GM21723 (cell line): ENCODE results near the gene ITGA6.

ENCODE experiments used
- ATAC-seq: cut with Tn5 transposase; IDR thresholded peaks from one replicate; pipeline ENCODE4 v1.9.1; 2021; ENCODE audit warnings: mild to moderate bottlenecking, moderate library complexity; ENCODE audit not compliant: unreplicated experiment

Gene ITGA6

DNA sequence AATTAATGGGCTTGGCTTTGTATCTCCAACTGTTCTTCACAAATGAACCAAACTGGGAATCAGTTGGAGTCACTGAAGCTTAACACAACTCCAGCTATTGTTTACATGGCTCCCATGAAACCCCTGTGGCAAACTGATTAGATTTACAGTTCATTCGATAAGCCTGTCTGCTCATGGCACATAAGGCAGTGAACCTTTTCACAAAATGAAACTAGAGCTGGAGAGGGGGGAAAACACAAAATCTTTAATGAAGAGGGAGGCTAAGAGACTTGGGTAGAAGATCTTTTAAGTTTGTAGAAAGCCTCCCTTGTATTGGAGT, 11.6 kb upstream of the ITGA6 start:
- no peak for ATAC-seq

DNA sequence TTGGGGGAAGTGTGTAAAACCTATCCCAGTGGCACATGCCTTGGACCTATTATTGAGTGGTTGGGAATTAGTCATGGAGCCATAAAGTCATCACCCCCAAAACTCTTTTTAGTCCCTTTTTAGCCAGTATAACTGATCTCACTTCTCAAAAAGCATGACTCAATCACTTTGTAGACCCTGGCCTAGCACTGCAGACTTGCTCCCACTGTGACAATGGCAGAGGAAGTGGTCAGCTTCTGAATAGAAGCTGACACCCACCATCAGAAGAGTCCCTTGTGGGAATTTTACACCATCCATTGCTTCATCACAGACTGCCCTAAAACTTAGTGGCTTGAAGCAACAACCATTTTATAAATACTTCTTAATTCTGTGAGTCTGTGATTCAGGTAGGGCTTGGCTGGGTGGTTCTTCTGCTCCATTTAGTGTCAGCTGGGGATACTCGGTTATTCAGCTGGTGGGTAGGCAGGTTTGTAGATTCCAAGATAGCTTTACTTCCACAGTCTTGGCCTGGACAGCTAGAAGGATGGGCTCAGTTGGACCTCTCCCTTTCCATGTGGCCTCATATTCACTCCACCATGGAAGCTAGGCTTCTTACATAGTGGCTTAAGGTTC, 10.8 kb upstream of the ITGA6 start:
- no peak for ATAC-seq

DNA sequence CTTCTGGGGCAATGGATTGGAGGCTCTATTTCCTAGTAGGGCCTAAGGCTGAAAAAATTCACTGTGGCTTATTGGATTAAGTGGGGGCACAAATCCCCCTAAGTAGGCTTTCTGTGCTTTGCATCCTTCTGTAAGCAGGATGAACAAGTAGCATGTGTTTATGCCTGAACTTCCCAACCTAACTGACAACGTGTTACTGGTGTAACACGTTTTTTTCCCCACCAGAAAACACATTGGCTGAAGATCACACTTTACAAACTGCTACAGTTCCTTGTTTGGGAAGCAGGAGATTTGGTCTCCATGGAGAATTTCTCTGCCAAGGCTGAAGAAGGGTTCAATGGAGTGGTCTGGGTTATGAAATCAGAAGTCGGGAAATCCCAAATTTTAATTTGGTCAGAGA, 7.2 kb upstream of the ITGA6 start:
- no peak for ATAC-seq

DNA sequence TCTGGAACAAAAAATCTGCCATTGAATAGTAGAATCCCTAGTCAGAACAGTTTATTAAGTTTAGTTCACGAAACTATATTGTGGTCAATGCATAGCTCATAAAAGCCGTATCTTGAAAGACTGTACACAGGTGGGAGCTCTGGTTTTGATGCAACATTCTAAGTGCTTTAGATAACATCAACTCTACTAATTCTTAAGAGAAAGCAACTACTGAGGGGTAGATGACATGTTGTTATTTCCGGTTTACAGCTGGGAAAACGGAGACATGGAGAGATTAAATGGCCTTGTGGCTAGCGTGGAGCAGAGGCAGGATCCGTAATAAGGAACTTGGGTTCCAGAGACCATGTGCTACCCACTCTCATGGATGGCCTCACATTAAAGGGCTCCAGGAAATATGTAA, 4.2 kb upstream of the ITGA6 start:
- no peak for ATAC-seq

DNA sequence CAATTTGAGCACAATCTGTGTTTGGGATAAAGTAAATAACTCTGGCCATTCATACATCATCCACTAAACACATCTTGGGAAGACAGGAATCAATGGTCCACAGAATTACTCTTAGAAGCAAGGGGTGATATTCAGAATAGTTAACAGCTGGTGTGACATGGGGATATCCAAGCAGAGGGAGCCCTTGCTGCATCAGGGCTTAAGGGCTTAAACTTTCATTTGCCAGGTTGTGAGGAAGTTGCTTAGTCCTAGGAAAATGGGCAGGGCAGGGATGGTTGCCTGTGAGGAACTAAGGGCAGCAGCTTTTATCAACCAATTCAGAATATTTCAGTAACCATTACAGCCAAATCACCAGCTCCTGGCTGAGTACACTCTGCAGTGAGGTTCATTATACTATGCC, 2.0 kb upstream of the ITGA6 start:
- no peak for ATAC-seq

DNA sequence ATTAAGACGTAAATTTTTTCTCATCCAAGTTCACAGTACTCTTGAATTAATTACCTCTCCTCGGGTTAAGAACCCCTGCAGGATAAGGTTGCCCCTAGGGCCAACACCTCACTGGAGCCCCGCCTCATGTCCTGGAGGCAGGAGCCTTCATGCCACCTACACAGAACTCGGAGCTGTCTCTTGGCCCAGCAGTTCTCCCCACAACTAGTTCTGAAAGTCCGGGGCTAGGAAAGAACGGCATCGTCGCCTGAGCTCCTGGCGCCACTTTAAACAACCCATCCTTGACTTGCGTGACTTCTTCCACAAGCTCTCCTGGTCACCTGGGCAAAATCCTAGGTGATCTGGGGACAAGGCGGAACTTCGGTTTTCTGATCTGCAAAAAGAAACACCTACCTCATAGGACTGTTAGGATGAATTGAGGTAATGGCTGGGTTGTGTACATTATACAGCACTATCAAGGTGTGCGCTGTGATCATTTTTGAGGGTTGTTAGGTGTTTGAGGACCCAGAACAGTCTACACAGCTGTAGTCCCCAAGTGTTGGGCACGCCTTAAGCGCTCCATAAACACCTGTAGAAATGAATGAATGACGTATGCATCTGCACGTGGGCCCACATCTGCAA, 641 bp upstream of the ITGA6 start:
- ATAC-seq = no peak

DNA sequence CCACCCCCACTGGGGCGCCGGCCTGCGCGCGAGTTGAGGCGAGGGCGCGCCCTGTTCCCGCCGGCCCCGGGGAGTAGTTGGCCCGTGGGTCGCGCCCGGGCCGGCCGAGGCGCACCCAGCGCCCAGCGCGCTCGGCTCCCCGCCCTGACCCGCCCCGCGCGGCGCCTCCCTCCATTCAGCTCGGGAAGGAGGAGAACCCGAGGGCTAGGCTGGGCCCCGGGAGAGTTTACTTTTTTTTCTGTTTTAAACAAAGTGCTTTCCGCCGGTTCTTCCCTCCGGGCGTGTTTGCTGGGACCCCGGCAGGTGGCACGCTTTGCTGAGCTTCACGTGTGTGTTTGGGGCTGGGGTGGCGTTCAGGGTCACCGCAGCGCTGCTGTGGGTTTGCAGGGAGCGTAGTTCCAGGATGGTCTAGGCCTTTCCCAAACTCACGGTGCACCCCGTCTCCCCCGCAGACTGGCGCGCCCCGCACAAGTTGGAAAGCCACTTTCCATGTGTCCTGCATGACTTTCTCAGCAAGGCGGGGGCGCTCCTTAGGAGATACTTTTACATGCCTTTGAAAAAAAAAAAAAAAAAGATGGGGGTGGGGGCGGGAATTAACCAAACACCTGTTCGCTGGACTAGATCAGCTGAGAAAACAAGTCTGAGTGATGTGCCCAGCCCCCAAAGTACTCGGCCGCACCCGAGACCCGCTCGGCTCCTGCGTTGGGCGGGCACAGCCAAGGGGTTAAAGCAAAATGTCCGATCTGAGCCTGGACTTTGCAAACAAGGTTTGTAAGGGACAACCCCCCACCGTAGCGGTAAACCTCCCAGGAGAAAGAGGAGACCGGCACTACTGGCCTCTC, 825 bp downstream of the ITGA6 start:
- no peak for ATAC-seq

DNA sequence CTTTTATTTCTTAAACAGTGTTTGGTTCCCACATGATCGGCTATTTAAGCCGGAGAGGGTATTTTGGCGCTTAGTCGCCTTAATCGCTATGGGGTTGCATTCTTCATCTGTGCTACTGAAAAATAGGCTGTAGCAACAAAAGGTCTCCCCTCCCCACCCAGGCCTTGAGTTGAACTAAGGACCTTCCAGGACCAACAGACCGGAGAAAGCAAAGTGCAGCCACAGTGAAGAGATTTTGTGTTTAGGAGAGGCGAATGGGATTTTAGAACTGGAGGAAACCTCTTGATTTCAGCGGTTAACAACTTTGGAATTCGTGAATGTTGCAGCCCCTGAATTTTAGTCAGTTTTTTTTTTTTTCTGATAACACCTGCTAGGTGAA, 1.4 kb downstream of the ITGA6 start:
- ATAC-seq = no peak

DNA sequence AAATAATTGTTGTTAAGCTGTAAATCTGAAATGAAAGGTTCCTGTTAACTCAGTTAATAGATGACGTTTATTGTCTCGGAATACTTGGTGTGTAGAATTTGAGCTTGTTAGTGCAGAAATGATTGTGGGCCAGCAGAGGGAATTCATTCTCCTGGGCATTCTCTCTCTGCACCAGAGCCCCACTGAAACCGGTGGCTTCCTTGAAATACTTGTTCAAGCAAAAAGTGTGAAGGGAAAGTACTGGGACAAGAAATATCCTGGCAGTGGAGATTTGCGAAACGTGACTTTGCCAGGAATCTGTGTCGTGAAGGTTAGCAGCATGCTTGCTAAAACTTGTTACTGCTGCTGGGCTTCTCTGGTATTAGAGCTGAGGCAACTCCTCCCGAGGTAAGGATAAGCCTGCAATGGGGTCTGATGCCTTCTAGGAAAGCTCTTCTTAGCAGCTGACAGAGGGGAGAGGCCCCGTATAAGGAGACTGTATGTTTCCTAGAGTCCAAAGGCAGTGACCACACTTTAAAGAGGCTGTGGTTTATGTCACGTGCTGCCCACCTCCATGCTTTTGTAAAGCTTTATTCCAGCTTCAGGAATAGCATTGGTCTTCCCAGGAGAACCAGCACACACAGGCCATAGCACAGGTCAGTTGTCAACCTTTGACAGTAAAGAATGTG, 2.0 kb downstream of the ITGA6 start:
- no peak for ATAC-seq

DNA sequence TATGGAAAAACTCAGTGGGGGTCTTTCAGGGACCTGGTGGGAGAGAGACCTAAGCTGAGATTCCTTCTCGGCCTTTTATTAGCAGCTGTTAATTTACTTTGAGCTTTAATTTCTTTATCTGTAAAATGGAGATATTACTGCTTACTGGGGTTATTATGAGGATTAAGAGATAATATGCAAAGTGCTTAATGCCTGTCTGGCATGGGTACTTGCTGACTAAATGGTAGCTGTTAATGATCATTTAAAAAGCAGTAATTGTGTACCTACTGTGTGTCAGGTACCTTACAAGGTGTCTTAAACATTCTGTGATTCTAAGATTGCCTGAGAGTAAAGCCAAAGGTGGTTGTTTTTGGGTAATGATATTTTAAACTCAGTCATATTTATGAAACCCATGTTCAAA, 2.6 kb downstream of the ITGA6 start:
- ATAC-seq = no peak

DNA sequence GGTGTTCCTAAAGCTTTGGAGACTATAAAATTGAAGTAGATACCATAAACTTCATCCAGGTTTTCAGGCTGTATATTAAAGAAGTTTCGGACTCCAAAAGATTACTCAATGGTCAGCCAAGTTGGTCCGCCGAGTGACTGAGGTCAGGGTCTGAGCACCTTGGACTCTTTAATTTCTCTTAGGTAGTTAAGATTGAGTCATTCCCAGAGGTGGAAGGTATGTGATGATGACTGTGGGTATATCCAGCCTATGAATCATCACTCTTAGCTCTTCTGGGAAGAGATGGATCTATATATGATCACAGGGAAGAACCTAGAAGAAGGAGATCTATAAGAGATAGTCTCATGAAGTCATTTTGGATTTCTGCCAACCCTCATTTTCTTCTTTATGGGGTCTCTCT, 3.3 kb downstream of the ITGA6 start:
- ATAC-seq = no peak

DNA sequence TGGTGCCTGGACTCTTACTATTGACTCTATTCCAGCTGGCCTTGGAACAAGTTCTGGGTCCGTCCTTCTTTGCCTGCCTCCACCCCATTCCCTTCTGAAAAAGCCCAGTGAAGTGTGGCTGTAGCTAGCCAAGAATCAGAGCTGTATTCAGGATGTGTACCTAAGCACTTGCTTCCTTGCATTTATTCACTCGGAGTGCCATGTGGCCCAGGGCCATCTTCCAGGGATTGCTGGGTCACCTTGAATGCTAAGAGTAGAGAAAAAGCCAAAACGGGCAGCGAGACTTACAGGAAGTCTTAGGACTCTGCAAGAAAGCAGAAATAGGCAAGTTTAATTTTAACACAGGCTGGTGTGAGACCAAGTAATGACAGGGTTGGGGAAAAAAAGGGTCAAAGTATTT, 4.1 kb downstream of the ITGA6 start:
- ATAC-seq = no peak

DNA sequence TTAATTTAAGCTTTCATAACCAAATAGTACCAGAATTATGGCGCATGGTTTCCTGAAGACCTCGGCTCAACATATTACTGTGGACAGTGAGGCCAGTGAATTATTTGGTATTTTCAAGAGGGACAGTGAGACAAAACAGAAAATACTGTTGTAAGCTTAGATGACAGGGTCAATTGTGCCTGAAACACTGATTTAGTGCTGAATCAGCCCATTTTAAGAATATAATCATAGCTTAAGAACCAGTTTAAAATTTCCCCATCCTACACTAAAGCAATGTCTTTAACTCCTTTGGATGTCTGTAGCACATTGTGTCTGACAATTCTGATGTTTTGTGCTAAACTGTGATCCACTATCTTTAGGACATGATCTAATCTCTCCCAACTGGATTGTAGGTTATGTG, 4.6 kb downstream of the ITGA6 start:
- ATAC-seq = no peak

DNA sequence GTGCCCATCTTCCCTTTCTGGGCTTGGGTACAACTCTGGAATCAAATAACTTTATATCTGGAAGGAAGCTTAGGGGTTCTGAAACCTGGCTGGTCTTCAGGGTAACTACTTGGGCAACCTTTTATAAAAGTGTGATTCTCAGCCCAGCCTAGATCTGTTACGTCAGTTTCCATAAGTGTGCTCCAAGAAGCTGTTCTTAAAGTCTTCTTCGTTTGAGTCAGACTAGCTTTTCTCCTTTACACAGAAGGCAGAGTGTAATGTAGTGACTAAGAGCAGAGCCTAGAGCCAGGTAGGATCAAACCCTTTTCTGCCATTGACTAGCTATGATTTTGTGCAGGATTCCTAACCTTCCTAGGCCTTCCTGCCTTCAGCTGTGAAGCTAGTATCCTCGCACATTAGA, 5.8 kb downstream of the ITGA6 start:
- no peak for ATAC-seq

DNA sequence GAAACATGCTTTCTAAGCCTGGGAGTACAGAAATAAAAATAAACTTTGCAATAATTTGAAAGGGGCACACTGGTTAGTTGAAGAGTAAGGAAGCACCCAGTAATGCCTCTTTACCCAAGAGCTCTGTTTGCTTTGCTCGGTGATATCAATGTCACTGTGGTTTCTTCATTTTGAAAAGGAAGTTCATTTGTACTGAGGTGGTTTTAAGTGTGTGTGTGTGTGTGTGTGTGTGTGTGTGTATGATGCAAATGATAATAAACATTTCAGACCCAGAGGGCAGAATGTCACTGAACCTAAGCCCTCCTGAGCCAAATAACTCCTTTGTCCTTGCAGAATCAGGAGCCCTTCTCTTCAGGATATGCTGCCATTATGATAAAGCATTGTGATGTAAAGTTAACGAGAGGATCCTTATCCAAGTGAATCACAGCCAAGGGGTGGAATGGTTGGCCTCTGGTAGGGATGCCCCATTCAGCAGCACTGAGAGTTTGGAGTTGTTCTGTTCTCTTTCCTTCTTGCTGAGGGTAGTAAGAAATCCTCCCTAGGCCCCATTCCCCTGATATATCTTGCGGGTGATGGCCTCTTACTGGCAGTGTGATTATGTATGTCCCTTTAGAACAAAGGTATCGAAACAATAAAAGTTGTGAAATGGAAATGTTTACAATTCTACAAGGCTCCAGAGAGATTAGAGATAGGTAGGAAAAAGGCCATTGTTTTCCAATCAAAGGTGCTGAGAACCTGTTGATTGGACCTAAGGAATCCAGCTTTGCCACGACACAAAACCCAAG, 7.6 kb downstream of the ITGA6 start:
- no peak for ATAC-seq

DNA sequence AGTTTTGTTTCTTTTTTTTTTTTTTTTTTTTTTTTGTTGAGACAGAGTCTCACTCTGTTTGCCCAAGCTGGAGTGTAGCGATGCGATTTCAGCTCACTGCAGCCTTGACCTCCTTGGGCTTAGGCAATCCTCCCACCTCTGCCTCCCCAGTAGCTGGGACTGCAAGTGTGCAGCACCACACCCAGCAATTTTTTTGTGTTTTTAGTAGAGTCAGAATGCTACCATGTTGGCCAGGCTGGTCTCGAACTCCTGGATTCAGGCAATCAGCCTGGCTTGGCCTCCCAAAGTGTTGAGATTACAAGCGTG, 8.2 kb downstream of the ITGA6 start:
- no peak for ATAC-seq

DNA sequence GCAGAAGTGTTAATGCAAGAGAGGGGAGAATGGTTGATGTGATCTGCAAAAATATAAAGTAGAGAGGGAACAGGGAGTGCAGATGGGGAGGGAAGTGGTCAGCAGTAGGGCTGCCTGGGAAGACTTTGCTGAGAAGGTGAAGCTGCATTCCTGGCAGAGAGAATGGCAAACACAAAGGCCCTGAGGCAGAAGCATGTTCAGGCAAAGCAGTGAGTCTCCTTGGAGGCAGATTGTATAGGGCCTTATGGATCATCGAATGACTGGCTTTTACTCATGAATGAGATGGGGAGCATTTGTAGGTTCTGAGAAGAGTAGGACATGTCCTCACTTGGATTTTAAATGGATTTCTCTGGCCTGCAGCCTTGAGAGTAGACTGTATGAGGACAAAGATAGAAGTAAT, 9.5 kb downstream of the ITGA6 start:
- no peak for ATAC-seq

DNA sequence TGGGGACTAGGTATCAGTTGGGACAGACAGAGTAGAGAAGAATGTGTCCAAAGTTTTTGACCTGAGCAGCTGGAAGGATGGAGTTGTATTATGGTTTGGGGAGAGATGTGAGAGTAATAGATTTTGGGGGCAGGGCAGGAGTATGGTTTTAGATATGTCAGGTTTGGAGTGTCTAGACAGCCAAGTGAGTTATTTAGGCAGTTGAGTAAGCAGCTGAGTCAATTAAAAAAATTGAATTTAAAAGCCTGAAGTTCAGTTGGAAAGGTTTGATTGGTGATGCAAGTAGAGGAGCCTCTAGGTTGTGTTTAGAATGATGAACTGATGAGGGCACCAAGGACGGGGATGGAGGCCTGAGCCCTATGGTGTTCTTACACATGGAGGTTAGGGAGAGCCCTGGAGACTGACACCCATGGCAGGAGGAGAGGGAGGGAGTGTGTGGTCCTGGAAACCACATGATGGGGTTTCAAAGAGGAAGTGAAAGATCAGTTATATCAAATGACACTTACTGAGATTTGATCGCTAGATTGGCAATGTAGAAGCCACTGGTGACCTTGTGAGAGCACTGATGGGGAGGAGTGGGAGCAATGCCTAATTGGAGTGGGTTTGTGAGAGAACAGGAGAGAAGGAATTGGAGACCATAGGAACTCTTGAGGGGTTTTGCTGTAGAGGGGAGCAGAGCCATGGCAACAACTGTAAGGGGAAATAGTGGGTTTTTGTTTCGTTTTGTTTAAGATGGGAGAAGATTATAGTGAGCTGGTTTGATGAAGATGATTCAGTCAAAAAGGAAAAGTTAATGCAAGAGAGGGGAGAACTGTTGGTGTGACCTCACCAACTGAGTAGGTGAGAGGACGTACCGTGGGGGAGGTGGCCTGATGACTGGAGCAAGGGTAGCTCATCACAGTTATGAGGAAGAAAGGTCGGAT, 10.3 kb downstream of the ITGA6 start:
- ATAC-seq = peak; percentile 74

DNA sequence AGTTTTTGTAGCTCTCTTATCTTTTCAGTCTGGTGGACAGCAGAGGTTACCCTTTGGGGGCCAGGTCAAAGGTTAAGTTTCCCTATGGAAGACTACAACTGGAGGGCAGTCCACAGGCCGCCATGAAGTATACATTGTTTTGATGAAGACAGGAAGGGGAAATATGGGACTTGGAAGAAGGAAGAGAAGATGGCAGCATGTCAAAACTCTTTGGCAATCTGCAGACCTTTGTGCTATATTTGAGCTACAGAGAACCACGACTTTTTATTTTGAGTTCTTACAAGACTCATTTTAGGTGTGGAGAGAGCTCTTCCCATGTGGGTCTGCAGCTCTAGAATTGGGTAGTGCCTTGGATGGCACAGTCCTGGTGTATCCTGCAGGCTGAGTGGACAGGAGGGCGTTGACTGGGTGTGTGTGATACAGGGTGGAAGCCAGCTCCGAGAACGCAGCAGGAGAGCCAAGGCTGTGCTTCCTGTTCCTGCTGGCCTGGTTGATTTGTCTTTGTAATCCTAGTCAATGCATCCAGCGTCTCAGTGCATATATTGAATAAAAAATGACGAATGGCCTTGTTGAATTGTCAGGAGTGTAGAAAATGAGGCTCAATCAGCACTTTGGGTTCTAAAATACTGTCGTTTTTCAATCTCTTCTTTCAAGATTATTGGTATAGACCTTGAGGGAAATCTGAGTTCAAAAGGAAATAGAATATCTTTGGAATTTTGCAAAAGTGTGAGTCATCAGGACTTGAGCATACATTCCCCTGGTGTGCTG, 11.5 kb downstream of the ITGA6 start:
- ATAC-seq = no peak

DNA sequence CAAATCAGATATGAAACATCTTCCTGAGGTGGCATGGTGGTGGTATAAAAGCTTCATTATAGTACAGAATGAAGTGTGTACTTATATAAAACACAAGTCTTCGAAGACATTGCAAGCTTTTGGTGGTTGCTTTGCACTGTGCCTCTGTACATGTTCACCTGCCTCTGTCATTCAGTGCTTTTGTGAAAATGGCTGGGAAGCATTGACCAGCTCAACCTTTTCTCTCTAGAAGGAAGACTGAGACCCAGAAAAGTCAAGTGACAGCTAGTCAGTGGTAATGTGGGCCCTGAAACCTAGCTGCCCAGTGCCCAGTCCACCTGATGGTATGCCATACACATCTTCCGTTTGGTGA, 12.1 kb downstream of the ITGA6 start:
- ATAC-seq = no peak
